BJ (cell line): ENCODE data around the gene NHSL1. TPM values are rescaled to one million over a fixed set of nuclear protein-coding genes. Genes with fewer than 3 reads are reported as not detected.

Experiments used
- CTCF ChIA-PET: fragments of 350-600 bp; formaldehyde crosslinking; extraction: SDS; loops from one replicate; lab custom pipeline; 2021; ENCODE audit warnings: antibody characterized with exemption, inconsistent platforms; lab: Yijun Ruan, JAX
- POLR2A ChIA-PET: fragments of 300-600 bp; sonication (Branson Sonifier 250); formaldehyde crosslinking; extraction: SDS; loops from one replicate; lab custom pipeline; 2021; ENCODE audit warnings: antibody characterized with exemption; lab: Charles Lee
- DNase-seq: peaks from one replicate; pipeline ENCODE4 v3.0.0-alpha.2; 2011; ENCODE audit warnings: low read depth
- H3K27me3 ChIP-seq: 2 replicates; pipeline ENCODE4 v1.6.0; 2011; ENCODE audit warnings: low read length; ENCODE audit not compliant: control insufficient read depth, insufficient read depth
- H3K36me3 ChIP-seq: 2 replicates; pipeline ENCODE4 v1.5.1; 2011; ENCODE audit warnings: low read length; ENCODE audit not compliant: control insufficient read depth, insufficient read depth
- H3K4me3 ChIP-seq: 2 replicates; pipeline ENCODE4 v1.5.1; 2011; ENCODE audit warnings: low read depth, mild to moderate bottlenecking, control low read depth, low read length
- CTCF ChIP-seq: IDR thresholded peaks from 2 replicates; pipeline ENCODE4 v1.5.1; 2011; ENCODE audit warnings: low read depth, mild to moderate bottlenecking, control low read depth, inconsistent platforms, low read length, moderate library complexity; ENCODE audit not compliant: insufficient read depth
- polyA plus RNA-seq: library from polyadenylated mRNA; depleted of rRNA; stranded (reverse); fragments of >200 nt; gene quantifications from 2 replicates; pipeline ENCODE4 v1.2.3, GENCODE V29; 2011

NHSL1 gene
- polyA plus RNA-seq, 1 experiment = 3.6 TPM

- no peaks in the 10 kb centered on the region for H3K27me3 ChIP-seq
- peak; percentile 79 for TF ChIP-seq CTCF
- H3K36me3 ChIP-seq = no peaks in the 10 kb centered on the region
- no peak overlapping the region for H3K4me3 ChIP-seq
- CTCF ChIA-PET = interaction anchor here (0.6 to 8.1 kb wide), 17 partner anchors 9 to 402 kb away, joined by 3 to 91 read pairs (median 4); no protein-coding TSS in a partner anchor
- POLR2A ChIA-PET = no interaction called here
- DNase-seq = no peak
Observed at GRCh38 chr6:138517635-138518034, 18.3 kb upstream of the NHSL1 start.

GRCh38 chr6:138515657-138516248 lies 16.5 kb upstream of the NHSL1 start:
- CTCF ChIA-PET = interaction anchor here (0.6 to 7.3 kb wide), 10 partner anchors 7 to 405 kb away, joined by 3 to 43 read pairs (median 4); no protein-coding TSS in a partner anchor
- no peaks in the 10 kb centered on the region for H3K27me3 ChIP-seq
- TF ChIP-seq CTCF = no peak
- POLR2A ChIA-PET = no interaction called here
- no peak overlapping the region for H3K4me3 ChIP-seq
- no peaks in the 10 kb centered on the region for H3K36me3 ChIP-seq
- DNase-seq = no peak

- ChIA-PET POLR2A (no interaction called here), CTCF (interaction anchor here (0.6 to 1.6 kb wide), 6 partner anchors 21 to 404 kb away, joined by 3 to 5 read pairs (median 4); no protein-coding TSS in a partner anchor)
Observed at GRCh38 chr6:138514860-138515540, 15.7 kb upstream of the NHSL1 start.

GRCh38 chr6:138512609-138513008 lies 13.3 kb upstream of the NHSL1 start:
- Histone ChIP-seq H3K4me3 (no peak overlapping the region), H3K36me3 (no peaks in the 10 kb centered on the region), H3K27me3 (no peaks in the 10 kb centered on the region)
- TF ChIP-seq CTCF = no peak
- DNase-seq = no peak
- CTCF ChIA-PET = interaction anchor here (7.1 kb wide), 1 partner anchor 84 kb away, joined by 95 read pairs; no protein-coding TSS in a partner anchor
- POLR2A ChIA-PET = no interaction called here

More at GRCh38 chr6:138514860-138515540, 15.7 kb upstream of the NHSL1 start:
- TF ChIP-seq CTCF = no peak
- DNase-seq = no peak
- no peaks in the 10 kb centered on the region for H3K36me3 ChIP-seq
- H3K27me3 ChIP-seq = no peaks in the 10 kb centered on the region
- no peak overlapping the region for H3K4me3 ChIP-seq

GRCh38 chr6:138510093-138510492 lies 10.8 kb upstream of the NHSL1 start:
- TF ChIP-seq CTCF = no peak
- Histone ChIP-seq H3K36me3 (no peaks in the 10 kb centered on the region), H3K27me3 (no peaks in the 10 kb centered on the region), H3K4me3 (no peak overlapping the region)
- ChIA-PET CTCF (interaction anchor here (0.9 to 7.1 kb wide), 17 partner anchors 9 to 393 kb away, joined by 3 to 95 read pairs (median 6); partner anchors contain the start of gene NHSL1), POLR2A (no interaction called here)
- DNase-seq = no peak
